Right lung (tissue), 5 donors: ENCODE results near the gene LPP. TPM values are rescaled to one million over a fixed set of nuclear protein-coding genes. Genes with fewer than 3 reads are reported as not detected.

Experiments
- DNase-seq, 2 donors: peaks; one replicate each; pipeline ENCODE4 v3.0.0-alpha.2; 2013
- polyA plus RNA-seq, 5 donors: library from polyadenylated mRNA; unstranded; fragments of 120-200 nt; gene quantifications; one replicate each; pipeline versions ENCODE4 v1.2.1 to v1.2.3, GENCODE V29; 2013; ENCODE audit warnings: inconsistent platforms in 1 of 5, low replicate concordance in 1 of 5; ENCODE audit not compliant: insufficient read length in 5 of 5, insufficient read depth in 1 of 5

The LPP gene
- polyA plus RNA-seq, 5 donors: 14.9 to 27.2 (median 23.3) TPM

GRCh38 chr3:188169830-188170455, 16.0 kb downstream of the LPP start:
- DNase-seq: no peak

GRCh38 chr3:188170461-188171459, 16.8 kb downstream of the LPP start:
- no peak for DNase-seq

- no peak for DNase-seq
Measured at GRCh38 chr3:188171682-188172467, 17.9 kb downstream of the LPP start.

GRCh38 chr3:188174317-188175044, 20.5 kb downstream of the LPP start:
- no peak for DNase-seq

- DNase-seq: no peak
Measured at GRCh38 chr3:188176476-188176875, 22.5 kb downstream of the LPP start.

GRCh38 chr3:188176884-188177283, 22.9 kb downstream of the LPP start:
- DNase-seq: no peak

GRCh38 chr3:188177721-188178120, 23.8 kb downstream of the LPP start:
- DNase-seq: no peak

- no peak for DNase-seq
Measured at GRCh38 chr3:188178293-188178936, 24.5 kb downstream of the LPP start.

GRCh38 chr3:188179006-188179966, 25.3 kb downstream of the LPP start:
- DNase-seq: peak; percentile 44 to 47

GRCh38 chr3:188180114-188180513, 26.2 kb downstream of the LPP start:
- no peak for DNase-seq

GRCh38 chr3:188183452-188183851, 29.5 kb downstream of the LPP start:
- no peak for DNase-seq

GRCh38 chr3:188184160-188184559, 30.2 kb downstream of the LPP start:
- no peak for DNase-seq

- no peak for DNase-seq
Measured at GRCh38 chr3:188184649-188185048, 30.7 kb downstream of the LPP start.

- DNase-seq: no peak
Measured at GRCh38 chr3:188185717-188186251, 31.8 kb downstream of the LPP start.

GRCh38 chr3:188187053-188187452, 33.1 kb downstream of the LPP start:
- no peak for DNase-seq

- no peak for DNase-seq
Measured at GRCh38 chr3:188188911-188189310, 35.0 kb downstream of the LPP start.

- DNase-seq: no peak
Measured at GRCh38 chr3:188191460-188191859, 37.5 kb downstream of the LPP start.

- no peak for DNase-seq
Measured at GRCh38 chr3:188192034-188192433, 38.1 kb downstream of the LPP start.

- no peak for DNase-seq
Measured at GRCh38 chr3:188194332-188194731, 40.4 kb downstream of the LPP start.
